Stimulated activated CD4-positive, alpha-beta T cell treated with anti-CD3 and anti-CD28 coated beads, Interleukin-12 subunit alpha, Interleukin-12 subunit beta, amount 100 ng/mL, for 4 hours (primary cell): ENCODE data around the gene PPM1M.

Experiments
- DNase-seq: peaks from one replicate; pipeline ENCODE4 v3.0.0-alpha.2; 2020

Gene PPM1M

DNA sequence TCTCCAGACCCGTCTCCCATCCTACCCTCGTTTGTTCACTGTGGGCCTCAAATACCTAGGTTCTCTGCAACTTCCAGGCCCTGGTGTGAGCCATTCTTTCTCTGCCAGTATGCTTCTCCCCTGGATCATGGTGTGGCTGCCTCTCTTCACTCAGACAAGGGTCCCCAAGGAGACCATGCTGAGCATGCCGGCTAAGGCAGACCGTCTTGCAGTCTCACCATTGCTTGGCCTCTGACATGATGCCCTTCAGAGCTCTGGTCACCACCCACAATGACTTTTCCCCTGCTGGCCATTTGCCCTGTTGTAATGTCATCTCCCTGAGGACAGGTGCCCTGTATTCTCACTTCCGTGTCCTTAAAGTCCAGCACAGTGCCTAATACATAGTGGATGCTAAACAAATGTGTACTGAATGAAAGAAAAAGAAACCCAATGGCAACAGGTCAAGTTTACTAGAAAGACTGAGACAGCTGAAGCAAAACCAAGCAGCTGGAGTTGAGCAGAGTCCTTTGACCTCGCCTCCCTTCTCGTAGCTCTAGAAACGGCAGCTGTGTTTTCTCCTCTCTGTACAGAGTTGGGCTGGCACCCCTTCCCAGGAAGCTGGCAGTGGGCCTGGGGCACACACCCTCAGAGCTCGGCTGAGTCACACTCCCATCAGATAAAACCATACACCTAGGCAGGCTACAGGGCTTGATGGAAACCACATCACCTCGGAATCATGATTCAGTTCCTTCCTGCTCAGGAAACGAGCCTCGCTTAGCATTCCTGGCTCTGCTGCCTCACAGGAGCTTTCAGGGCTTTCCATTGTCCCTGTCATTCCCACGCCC is 28.8 kb upstream of the PPM1M start:
- no peak for DNase-seq

DNA sequence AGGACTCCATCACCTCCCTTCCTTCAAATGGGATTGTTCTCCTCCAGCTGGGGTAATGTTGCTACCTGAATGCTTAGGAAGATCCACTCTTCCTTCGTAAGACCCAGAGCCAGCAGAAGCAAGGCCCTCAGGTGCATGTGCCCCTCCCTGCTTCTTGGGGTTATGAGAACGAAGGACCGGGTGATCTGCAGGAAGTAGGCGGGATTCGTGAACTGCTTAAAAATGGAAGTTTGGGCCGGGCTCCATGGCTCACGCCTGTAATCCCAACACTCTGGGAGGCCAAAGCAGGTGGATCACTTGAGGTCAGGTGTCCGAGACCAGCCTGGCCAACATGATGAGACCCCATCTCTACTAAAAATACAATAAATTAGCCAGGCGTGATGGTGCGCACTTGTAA is 28.2 kb upstream of the PPM1M start:
- no peak for DNase-seq

DNA sequence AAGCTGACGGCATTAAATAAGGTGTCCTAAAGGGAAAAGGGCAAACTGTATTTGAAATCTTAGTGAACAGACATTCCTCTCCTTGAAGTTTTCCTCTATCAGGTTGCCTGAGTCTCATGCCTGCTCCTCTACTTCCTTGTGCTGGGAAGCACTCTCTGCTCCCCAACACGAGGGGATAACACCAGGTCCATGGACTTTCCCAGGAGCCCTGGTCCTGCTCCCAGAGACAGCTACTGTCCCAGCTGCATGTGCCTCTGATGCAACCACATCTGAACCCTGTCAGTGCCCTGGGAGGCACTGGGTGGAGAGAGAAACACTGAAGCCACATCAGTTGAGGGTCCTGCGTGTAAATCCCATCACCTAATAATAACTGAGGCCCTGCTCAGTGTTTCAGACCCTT is 27.5 kb upstream of the PPM1M start:
- no peak for DNase-seq

DNA sequence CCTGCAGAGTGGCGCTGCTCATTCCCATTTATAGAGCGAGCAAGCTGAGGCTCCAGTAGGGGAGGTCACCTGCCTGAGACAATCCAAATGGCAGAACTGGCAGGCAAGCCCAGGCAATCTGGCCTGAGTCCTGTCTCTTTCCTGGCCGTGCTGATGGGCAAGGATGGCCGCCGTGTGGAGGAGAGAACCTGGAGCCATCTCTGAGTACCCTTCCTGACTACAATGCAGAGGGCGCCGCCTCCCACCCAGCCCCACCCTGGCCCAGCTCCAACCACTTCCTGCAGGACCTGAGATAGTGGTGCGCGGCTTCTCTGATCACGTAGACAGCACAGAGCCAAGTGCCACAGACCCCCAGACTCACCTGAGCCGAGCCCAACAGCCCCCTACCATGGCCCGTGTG is 27.1 kb upstream of the PPM1M start:
- DNase-seq, result no peak

DNA sequence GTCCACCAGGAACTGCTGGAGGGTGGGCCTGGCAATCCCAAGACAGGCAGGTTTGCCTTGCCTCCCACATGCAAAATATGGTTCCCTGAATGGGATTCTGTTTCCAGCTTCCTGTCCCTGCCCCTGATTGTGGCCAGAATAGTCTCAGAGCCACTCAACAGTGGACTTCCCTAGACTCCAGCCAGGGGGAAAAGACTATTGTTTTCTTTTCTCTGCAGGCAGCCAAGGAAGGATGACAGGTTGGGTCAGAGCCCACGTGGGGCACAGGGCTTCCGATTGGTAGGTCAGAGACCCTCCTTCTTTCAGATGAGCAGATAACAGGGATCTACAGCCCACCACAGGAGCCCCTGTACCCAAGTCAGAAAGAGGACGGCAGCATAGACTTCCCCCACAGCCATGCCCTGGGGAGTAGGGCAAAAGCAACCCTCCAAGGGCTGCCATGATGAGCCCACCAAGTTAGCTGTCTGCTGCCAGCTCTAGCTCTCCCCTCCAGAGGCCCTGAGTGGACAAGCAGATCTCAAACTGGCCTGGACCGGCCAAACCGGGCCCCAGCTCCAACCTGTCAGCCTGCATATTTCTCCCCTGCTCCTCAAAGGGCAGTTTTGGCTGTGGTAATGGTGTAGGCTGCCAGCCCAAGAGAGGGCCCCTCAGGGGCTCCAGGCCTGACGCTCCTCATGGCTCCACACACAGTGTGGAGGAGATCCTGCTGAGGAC is 26.5 kb upstream of the PPM1M start:
- DNase-seq, result no peak

DNA sequence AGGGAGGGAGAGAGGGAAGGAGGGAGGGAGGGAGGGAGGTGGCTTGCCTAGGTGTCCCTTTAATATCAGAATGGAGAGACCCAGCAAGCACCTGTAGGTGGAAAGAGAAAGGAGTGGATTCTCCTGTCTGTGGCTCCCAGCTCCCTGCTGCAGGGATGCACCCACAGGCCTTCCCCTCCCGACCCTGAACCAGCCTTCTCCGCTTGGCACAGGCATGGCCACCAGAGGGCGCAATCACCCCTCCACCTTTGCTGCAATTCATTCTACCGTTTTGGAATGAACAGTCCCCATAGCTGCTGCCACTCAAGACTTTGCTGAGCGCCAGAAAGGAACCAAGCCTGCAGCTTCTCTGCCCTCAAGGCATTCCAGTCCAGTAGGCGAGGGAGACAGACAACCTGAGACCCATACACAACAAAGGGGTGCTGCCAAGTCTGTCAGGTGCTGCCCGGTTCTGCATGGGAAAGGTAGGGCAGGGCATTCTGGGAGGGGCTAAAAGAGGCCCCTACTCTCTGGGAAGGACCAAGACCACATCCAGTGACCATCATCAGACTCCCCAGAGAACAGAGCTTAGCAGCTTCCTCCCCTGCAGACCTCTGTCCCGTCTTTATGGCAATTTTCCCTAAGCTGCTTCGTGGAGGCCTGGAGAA is 25.1 kb upstream of the PPM1M start:
- peak; percentile 89 for DNase-seq

DNA sequence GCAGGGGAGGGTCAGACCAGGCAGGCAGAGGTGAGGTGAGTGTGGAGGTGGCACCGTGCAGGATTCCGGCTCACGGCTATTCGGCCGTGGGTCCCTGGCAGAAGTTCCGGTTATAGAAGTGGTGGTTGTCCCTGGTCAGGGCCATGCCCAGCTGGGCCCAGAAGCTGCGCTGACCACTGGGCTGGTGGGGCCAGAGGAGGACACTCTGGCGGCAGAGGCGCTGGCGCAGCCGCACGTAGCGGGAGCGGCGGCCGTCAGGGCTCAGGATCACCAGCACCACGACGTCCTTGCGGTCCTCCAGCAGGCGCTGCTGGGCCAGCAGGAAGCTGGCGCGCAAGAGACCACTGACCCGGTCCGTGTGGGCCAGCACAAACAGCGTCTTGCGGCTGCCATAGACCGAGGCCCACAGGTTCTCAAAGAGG is 24.4 kb upstream of the PPM1M start:
- DNase-seq, result no peak

DNA sequence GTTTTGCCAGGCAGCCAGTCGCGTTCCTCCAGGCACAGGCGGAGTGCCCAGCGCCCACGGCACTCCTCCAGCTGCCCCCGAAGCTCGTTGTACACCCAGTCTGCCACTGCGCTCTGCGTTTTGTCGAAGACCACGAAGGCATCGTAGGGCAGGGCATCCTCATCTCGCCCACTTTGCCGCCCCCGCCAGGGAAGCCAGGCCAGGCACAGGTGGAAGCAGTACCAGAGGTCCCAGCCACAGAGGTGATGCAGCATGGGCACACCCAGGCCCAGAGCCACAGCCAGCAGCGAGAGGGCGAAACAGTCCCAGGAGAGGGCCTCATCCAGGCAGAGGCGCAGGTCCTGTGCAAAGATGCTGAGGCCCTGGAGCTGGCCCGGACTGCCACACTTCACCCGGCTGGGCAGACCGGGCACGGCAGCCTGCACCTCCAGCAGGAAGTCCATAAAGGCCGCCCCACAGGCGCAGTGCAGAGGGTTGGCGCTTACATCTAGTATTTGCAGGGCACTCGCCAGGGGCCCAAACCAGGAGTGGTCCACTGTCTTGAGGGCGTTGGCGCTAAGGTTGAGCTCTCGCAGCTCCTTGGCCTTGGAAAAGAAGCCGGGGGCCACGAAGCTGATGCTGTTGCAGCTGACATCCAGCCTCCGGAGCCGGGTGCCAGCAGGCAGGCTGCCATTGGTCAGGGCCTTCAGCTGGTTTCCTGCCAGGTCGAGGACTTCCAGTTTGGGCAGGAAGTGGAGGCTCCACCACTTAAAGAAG is 23.8 kb upstream of the PPM1M start:
- no peak for DNase-seq

DNA sequence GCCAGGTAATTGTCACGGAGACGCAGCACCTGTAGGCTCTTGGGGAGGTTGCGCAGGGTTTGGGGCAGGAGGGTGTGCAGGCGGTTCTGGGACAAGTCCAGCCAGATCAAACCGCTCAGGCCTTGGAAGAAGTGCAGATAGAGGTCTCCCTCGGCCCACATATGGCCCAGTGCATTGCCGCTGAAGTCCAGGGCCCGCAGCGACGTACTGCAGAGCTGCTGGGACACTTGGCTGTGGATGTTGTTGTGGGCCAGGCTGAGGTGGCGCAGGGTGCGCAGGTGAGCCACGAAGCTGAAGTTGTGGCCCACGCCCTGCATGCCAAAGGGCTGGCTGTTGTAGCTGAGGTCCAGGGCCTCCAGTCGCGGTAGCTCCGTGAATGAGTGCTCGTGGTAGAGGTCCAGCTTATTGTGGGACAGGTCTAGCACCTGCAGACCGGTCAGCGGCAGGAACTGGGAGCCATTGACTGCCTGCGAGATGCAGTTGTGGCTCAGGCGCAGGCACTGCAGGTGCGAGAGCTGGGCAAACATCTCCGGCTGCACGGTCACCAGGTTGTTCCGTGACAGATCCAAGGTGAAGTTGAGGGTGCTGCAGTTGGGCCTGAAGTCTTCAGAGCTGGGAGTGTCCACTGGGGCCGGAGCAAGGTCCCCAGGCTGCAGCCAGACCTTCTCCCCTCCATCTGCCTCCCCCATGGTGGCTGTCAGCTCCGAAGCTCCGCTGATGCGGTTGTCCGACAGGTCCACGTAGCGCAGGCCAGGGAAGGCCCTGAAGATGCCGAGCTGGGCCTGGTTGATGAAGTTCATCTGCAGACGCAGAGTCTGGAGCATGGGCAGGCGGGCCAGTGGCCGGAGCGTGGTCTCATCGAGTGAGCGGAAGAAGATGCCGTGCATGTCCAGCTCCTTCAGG is 23.0 kb upstream of the PPM1M start:
- no peak for DNase-seq

DNA sequence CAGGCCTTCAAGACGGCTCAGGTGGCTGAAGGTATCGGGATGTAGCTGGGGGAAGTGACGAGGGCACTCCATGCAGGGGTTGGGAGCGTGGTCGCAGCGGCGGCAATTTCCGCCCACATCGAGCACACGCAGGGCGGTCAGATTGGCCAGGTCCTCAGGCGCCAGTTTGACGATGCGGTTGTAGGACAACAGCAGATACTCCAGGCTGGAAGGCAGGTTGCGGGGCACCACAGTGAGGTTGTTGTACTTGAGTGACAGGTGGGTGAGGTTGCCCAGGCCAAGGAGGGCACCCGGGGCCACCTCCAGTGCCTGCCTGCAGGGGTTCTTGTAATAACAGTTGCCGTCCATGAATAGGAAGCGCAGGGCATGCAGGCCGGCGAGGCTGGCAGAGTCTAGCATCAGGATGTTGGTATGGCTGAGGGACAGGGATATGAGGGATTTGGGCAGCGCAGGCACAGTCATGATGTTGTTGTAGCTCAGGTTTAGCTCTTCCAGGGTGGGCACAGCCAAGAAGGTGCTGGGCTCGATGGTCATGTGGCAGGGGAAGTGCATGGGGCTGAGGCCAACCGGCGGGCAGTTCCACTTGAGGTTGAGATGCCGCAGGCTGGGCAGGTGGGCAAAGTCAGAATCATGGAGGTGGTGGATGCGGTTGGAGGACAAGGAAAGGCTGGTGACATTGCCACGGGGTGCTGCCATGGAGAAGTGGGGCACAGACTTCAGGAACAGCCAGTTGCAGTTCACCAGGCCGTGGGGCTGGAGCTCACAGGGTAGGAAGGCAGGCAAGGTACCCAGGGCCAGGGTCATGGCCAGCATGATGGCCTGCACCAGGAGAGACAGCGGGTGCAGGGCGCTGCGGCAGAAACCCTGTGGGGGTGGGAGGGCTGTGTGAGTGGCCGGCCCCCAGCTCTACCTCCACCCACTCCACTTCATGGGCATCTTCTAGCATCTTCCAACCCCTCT is 21.8 kb upstream of the PPM1M start:
- DNase-seq, result no peak

DNA sequence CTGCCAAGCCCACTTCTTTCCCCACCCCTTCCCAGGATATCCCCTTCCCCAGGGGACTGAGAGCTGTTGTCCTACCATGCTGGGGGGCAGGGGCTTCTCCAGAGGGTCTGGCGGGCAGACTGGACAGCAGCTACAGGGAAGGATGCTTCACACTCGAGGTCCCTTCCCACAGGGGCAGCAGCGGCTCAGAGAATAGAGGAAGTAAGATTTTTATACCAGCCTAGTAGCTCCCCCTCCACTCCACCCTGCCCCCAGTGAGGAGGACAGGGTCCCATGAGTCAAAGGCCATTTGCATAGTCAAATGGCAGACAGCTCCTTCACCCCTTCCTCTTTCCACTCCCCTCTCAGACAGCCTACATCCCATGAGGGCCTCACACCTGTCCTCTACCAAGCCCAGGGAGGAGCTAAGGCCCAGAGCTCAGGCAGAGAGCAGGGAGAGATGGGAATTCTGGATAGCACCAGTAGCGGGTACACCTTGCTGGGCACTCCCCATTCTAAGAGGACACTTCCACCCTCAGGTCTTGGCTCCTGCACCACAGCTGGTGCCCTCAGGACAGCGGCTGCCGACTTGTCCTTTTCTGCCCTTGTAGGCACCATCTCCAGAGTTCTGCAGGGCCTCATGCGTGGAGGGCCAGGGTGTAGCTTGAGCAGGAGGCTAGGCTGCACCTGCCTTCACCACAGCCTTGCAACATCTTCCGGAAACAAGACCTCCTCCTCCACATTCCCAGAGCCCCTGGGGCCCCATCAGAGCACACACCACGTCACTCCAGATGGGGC is 19.9 kb upstream of the PPM1M start, which contains the start of gene TLR9:
Gene TLR9 (minus strand): TSS at position 194 of the 777 bp plus-strand sequence. CDS start 116 bp downstream, at position 78.
- no peak for DNase-seq

DNA sequence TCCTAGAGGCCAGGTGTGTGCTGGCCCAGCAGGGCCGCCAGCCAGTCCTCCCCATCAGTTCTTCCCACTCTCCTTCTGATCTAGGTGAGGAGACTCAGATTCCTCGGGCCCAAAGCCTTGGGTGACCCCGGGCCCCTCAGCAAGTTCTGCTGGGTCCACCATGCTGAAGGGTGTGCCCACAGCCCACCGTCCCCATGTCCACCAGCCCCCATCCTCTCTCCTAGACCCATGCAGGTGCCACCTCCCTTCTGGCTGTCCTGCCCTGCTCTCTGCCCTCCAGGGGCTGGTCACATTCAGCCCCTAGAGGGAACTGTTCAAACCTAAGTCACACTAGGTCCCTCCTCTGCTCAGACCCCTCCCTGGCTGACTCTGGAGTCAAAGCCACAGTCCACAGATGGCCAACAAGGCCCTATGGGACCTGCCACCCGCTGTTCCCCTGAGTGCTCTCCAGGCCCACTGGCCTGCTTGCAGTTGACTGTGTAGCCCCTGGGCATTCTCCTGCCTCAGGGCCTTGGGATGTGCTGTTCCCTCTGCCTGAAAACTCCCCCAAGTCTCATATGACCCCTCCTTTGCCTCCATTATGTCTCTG is 19.2 kb upstream of the PPM1M start:
- no peak for DNase-seq

DNA sequence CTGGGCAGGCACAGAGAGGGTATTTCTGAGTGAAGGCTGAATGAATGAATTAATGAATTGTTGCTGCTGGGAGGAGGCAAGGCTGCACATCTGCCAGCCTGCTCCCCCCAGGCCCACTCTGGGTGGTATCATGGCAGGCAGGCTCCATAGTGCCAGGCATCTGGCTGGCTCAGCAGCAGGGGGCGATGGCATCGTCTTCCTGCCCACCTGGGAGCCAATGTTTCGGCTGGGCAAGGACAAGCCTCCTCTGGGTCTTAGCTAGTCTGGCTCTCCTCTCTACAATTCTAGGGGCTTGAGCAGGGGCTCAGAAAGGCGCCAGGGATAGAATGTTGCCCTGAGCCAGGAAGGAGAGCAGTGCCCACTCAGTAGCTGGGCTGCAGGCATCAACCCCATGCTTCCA is 18.4 kb upstream of the PPM1M start:
- DNase-seq, result no peak

DNA sequence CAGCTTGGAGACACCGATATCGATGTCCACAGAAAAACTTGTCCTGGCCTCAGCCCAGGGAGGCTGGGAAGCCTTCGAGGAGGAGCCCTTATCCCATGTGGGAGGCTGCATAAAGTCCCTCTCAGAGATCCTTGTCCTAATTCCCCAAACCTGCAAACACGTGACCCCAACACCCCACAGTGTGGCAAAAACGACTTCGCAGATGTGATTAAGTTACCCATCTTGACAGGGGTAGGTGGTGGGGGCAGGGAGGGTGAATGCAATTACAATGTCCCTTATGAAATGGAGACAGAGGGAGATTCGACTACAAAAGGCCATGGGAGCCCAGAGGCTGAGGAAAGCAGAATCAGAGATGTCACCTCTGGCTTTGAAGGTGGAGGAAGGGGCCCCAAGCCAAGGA is 17.8 kb upstream of the PPM1M start:
- DNase-seq, result no peak

DNA sequence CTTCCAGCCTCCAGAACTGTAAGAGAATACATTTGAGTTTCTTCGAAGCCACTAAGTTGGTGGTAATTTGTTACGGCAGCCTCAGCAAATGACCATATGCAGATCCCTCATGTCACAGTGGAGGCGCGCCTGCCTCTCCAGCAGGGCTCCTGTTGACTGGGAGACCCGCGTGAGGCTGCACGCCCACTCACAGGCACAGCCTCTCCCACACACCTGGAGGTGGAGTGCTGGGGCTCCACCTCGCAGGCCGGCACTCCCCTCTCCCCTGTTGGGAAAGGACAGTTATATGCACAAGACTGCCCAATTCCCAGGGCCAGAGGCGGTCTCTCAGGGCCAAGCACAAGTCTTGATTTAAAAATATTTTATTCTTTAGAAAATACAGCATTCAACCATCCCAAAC is 17.3 kb upstream of the PPM1M start:
- no peak for DNase-seq

DNA sequence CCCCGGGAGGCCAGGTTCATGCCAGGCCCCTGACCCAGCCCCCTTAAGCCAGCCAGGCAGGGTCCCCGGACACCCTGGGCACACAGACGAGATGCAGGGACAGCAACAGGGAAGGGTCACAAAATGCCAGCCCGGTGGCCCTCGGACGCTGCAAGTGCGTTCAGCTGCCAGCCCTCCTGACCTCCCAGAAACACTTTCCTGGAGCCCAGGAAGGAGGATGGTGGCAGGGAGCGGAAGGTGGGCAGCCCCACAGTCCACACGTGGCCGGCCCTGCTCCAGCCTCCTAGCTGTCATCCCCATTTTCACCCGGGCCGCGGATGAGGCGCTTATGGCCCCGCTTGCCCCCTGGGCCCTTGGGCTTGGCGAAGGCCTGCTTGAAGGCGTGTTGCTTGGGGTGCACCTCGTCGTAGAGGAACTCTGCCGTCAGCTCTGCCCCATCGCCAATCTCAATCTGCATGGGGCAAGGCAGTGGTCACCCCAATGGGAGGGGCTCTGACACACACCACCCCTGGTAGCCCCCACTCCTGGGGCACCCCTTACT is 16.7 kb upstream of the PPM1M start:
- DNase-seq, result no peak

DNA sequence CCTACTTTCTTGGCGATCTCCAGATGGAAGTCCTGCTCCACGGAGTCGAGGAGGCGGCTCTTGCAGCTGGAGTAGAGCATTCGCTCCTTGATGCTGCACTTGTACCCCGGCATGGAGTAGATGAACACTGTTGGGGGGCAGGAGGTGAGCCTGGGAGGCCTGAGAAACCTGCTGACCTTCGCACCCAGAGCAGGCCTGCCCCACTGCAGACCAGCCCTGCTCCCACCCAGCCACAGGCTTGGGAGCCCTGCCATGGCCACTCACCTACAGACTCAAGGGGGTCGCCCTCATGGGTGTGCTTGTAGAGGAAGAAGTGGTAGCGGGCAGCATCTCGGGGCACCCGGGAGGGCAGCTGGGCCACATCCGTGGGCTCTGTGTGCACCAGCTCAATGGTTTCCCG is 15.9 kb upstream of the PPM1M start:
- no peak for DNase-seq

DNA sequence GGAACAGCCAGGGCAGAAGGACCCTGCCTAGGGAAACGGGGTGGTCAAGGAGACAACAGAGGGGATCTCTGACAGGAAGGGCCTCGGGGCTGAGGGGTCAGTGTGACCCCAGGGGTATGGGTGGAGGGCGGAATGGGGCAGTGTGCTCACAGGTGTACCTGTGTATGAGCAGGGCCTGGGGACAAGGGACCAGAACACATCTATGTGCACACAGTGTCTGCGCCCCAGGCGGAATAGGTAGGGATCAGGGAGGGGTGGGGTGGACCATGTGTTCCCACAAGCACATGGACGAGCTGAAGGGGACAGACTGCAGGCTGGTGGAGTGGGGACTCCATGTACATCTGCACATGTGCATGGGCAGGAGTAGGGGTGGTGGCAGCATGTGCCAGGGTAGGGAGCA is 15.1 kb upstream of the PPM1M start:
- no peak for DNase-seq

DNA sequence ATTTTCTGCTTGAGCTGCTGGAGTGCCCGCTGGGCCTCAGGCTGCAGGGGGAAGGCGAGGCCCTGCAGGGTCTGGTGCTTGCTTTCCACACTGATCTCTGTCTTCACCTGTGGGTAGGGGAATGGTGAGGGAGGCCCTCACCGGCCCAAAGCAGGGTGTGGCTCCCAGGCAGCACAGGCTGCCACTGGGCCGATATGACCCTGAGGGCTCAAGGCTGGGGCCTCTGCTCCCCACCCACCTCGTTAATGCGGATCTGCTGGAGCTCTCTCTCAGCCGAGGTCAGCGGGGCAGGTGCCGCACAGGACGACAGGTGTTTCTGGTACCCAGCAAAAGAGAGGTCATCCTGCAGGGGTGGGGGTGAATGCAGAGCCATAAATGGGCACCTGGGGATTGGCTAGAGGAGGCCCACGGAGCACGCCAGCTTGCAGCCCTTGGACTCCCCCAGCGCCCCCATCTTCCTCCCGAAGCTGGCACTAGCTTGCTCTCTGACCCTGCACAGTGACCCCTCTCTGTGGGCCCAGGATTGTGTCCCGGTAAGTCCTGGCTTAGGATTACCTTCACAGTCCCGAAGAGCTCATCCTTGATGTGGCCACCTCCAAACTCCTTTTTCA is 14.6 kb upstream of the PPM1M start:
- no peak for DNase-seq
